Jurkat, Clone E6-1 (cell line): ENCODE data around the gene FYN.
"Not testable (repeated sequence)": the region's sequence is repeated elsewhere in the genome, so short reads cannot be mapped to it uniquely, and the experiment has no call there.

Source experiments
- DNase-seq: peaks from one replicate; pipeline ENCODE4 v3.0.0-alpha.2; 2011; ENCODE audit warnings: low read depth, low spot score
- H3K4me3 ChIP-seq: 2 replicates; pipeline ENCODE4 v1.5.1; 2011; ENCODE audit warnings: mild to moderate bottlenecking, low read length, control low read depth, moderate library complexity

FYN gene

GRCh38 chr6:111800259-111800765, 72.9 kb downstream of the FYN start:
- H3K4me3 ChIP-seq = no peak overlapping the region
- DNase-seq = no peak

GRCh38 chr6:111799576-111800258, 73.5 kb downstream of the FYN start:
- no peak for DNase-seq

GRCh38 chr6:111798281-111798725, 74.9 kb downstream of the FYN start:
- DNase-seq = no peak
- no peak overlapping the region for H3K4me3 ChIP-seq

More at GRCh38 chr6:111799576-111800258, 73.5 kb downstream of the FYN start:
- no peak overlapping the region for H3K4me3 ChIP-seq

- H3K4me3 ChIP-seq = no peak overlapping the region
- no peak for DNase-seq
Measured at GRCh38 chr6:111796310-111796918, 76.8 kb downstream of the FYN start.

- no peak for DNase-seq
- H3K4me3 ChIP-seq = no peak overlapping the region
Measured at GRCh38 chr6:111795558-111795957, 77.7 kb downstream of the FYN start.

GRCh38 chr6:111794727-111795452, 78.4 kb downstream of the FYN start:
- DNase-seq = no peak

GRCh38 chr6:111794300-111794699, 79.0 kb downstream of the FYN start:
- H3K4me3 ChIP-seq = no peak overlapping the region
- DNase-seq = no peak

More at GRCh38 chr6:111794727-111795452, 78.4 kb downstream of the FYN start:
- no peak overlapping the region for H3K4me3 ChIP-seq

GRCh38 chr6:111793711-111794111, 79.5 kb downstream of the FYN start:
- H3K4me3 ChIP-seq = no peak overlapping the region
- no peak for DNase-seq

GRCh38 chr6:111792914-111793700, 80.1 kb downstream of the FYN start:
- H3K4me3 ChIP-seq = no peak overlapping the region
- DNase-seq = no peak

- no peak overlapping the region for H3K4me3 ChIP-seq
Measured at GRCh38 chr6:111792241-111792640, 81.0 kb downstream of the FYN start.

GRCh38 chr6:111791415-111791814, 81.8 kb downstream of the FYN start:
- DNase-seq = no peak
- H3K4me3 ChIP-seq = no peak overlapping the region

More at GRCh38 chr6:111792241-111792640, 81.0 kb downstream of the FYN start:
- DNase-seq = no peak

GRCh38 chr6:111789598-111789997, 83.7 kb downstream of the FYN start:
- H3K4me3 ChIP-seq = no peak overlapping the region
- no peak for DNase-seq

GRCh38 chr6:111788379-111789276, 84.6 kb downstream of the FYN start:
- no peak for DNase-seq
- H3K4me3 ChIP-seq = no peak overlapping the region

- not testable (repeated sequence) for H3K4me3 ChIP-seq, DNase-seq
Measured at GRCh38 chr6:111786151-111786550, 87.1 kb downstream of the FYN start.

GRCh38 chr6:111784433-111784832, 88.8 kb downstream of the FYN start:
- H3K4me3 ChIP-seq = no peak overlapping the region

GRCh38 chr6:111782887-111783466, 90.3 kb downstream of the FYN start:
- no peak overlapping the region for H3K4me3 ChIP-seq

More at GRCh38 chr6:111784433-111784832, 88.8 kb downstream of the FYN start:
- DNase-seq = no peak

GRCh38 chr6:111782192-111782809, 91.0 kb downstream of the FYN start:
- no peak overlapping the region for H3K4me3 ChIP-seq

More at GRCh38 chr6:111782887-111783466, 90.3 kb downstream of the FYN start:
- no peak for DNase-seq

More at GRCh38 chr6:111782192-111782809, 91.0 kb downstream of the FYN start:
- DNase-seq = no peak
